Upper lobe of left lung (tissue), 4 donors: ENCODE data around the gene PDCD7.

Experiments
- CTCF ChIP-seq, 6 experiments: fragments of 450-650 bp in 4 of 6; fragments of 200-600 bp in 2 of 6; sonication (generic) in 2 of 6; IDR thresholded peaks; one replicate each; pipeline ENCODE4 v1.5.1; 2016 to 2019; ENCODE audit warnings: antibody characterized with exemption in 6 of 6
- EP300 ChIP-seq, 4 donors: sonication (generic); formaldehyde crosslinking; IDR thresholded peaks; one replicate each; pipeline ENCODE4 v1.5.1; 2017; ENCODE audit warnings: antibody characterized with exemption in 4 of 4, control low read depth in 2 of 4

DNA sequence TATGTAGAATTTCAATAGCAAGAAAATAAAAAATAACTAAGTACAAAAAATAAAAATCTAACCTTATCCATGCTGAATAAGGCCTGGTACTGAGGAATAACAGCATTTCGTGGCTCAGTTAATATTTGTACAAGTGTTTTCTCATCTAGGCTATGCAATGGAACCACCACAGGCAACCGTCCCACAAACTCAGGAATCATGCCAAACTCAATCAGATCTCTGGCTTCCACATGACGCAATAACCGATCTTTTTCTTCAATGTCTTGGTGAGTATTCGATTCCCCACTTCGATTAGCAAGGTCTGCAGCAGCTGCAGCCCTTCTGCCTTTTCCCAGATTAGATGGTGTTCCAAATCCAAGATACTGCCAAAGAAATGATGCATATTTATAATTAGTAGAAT is 21.1 kb upstream of the PDCD7 start:
- no peak for TF ChIP-seq EP300 (IDR thresholded peaks at IDR 0.05)
- no peak for TF ChIP-seq CTCF (IDR thresholded peaks at IDR 0.05)
